ENCODE data around the gene C20orf204. TPM values are rescaled to one million over a fixed set of nuclear protein-coding genes. Genes with fewer than 3 reads are reported as not detected.
A peak's percentile ranks its signal among the peaks of the same experiment; 100 is the strongest.

The C20orf204 gene
- total RNA-seq, 2 experiments from 2014 or later = 2.8 to 4.7 TPM

DNA sequence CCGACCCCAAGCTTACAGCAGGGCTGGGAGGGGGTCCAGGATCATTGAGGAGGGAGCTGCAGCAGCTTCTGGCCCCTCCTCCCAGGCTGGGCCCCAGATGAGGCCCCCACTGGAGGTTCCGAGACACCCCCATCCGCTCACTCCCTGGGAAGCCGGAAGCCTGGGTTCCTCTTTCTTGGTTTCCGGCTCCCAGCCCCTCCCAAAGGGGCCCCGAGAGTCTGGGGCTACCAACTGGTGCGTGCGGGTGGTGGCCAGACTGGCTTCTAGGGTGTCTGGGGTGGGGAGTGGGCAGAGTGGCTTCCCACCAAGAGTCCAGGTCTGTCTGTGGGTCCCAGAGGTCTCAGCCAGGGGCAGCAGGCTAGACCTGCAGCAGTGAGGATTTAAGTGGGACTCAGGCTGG is 41.1 kb downstream of the C20orf204 start:
- peak; percentile 70 for DNase-seq

GRCh38 chr20:64077541-64077875 is 41.5 kb downstream of the C20orf204 start:
- TF ChIP-seq, protein P1, sequence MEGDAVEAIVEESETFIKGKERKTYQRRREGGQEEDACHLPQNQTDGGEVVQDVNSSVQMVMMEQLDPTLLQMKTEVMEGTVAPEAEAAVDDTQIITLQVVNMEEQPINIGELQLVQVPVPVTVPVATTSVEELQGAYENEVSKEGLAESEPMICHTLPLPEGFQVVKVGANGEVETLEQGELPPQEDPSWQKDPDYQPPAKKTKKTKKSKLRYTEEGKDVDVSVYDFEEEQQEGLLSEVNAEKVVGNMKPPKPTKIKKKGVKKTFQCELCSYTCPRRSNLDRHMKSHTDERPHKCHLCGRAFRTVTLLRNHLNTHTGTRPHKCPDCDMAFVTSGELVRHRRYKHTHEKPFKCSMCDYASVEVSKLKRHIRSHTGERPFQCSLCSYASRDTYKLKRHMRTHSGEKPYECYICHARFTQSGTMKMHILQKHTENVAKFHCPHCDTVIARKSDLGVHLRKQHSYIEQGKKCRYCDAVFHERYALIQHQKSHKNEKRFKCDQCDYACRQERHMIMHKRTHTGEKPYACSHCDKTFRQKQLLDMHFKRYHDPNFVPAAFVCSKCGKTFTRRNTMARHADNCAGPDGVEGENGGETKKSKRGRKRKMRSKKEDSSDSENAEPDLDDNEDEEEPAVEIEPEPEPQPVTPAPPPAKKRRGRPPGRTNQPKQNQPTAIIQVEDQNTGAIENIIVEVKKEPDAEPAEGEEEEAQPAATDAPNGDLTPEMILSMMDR (IDR thresholded peaks at IDR 0.05) = no peak
- no peaks in the 10 kb centered on the region for H3K27me3 Mint-ChIP-seq
- H3K9me3 Mint-ChIP-seq = no peaks in the 10 kb centered on the region
- intact Hi-C loops (cut with micrococcal nuclease) = no loop called here
- POLR2A ChIA-PET = interaction anchor here (1.1 to 1.8 kb wide), 3 partner anchors 15 to 117 kb away, joined by 3 to 4 read pairs (median 4); no protein-coding TSS in a partner anchor
- H3K36me3 Mint-ChIP-seq (ENCODE audit: low read depth) = peaks cover 5% of the 10 kb centered on the region
- peaks cover 13% of the 10 kb centered on the region for H3K4me1 Mint-ChIP-seq (ENCODE audit: low read depth)
- CTCF ChIA-PET = interaction anchor here (2.6 to 3.5 kb wide), 2 partner anchors 39 to 43 kb away, joined by 14 to 20 read pairs; no protein-coding TSS in a partner anchor
- H3K4me3 Mint-ChIP-seq = peak overlapping the region; percentile 84
- peak overlapping the region; percentile 89 for H3K27ac Mint-ChIP-seq
- ATAC-seq (no peak), DNase-seq (no peak)

More for the DNA sequence above, 41.1 kb downstream of the C20orf204 start:
- TF ChIP-seq, protein P1 (IDR thresholded peaks at IDR 0.05) = no peak
- Mint-ChIP-seq H3K4me1 (ENCODE audit: low read depth) (peaks cover 9% of the 10 kb centered on the region), H3K27ac (peak overlapping the region; percentile 89), H3K9me3 (no peaks in the 10 kb centered on the region), H3K36me3 (ENCODE audit: low read depth) (peaks cover 5% of the 10 kb centered on the region), H3K27me3 (no peaks in the 10 kb centered on the region), H3K4me3 (peak overlapping the region; percentile 84)
- intact Hi-C loops (cut with micrococcal nuclease) = no loop called here
- ATAC-seq = peak; percentile 29
- ChIA-PET CTCF (interaction anchor here (1.0 to 3.5 kb wide), 2 partner anchors 39 to 44 kb away, joined by 3 to 20 read pairs; no protein-coding TSS in a partner anchor), POLR2A (interaction anchor here (1.2 to 1.3 kb wide), 2 partner anchors 11 to 13 kb away, joined by 3 to 7 read pairs; no protein-coding TSS in a partner anchor)

DNA sequence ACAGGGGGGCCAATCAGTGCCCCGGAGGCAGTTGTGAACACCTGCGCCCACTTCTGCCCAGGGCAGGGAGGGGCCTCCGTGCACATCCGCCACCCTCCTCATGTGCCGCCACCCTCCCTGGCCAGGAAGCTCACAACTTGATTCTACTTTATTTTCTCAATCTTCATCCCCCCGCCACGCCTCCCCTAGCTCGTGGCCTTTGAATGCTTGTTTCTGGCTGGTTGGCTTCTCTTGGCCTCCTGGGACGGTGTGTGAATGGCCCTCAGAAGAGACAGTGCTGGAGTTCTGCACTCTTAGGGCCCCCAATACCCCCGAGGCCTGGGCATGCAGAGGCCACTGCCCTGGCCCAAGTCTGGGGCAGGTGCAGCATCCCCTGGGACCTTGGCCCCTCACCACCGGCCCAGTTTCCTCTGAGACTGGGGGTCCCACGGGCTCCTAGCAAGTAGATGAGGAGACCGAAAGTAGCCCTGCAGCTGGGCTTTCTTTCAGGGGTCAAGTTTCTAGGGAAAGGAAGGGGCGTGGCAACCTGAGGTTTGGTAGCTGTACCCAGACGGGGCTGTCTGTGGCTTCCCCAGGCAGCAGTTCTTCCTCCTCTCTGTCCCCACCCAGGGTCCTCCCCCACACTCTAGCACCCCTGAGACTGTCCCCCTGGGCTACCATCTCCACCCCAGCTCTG is 42.0 kb downstream of the C20orf204 start:
- peak overlapping the region; percentile 89 for H3K27ac Mint-ChIP-seq
- DNase-seq = peak; percentile 89
- CTCF ChIA-PET = interaction anchor here (1.0 to 3.5 kb wide), 4 partner anchors 8 to 44 kb away, joined by 3 to 20 read pairs (median 8); no protein-coding TSS in a partner anchor

GRCh38 chr20:64078934-64079272 is 42.9 kb downstream of the C20orf204 start:
- H3K4me3 Mint-ChIP-seq = peak overlapping the region; percentile 84
- TF ChIP-seq, protein P1 (IDR thresholded peaks at IDR 0.05) = no peak
- H3K27ac Mint-ChIP-seq = peak overlapping the region; percentile 65
- DNase-seq (no peak), ATAC-seq (no peak)
- H3K27me3 Mint-ChIP-seq = no peaks in the 10 kb centered on the region
- ChIA-PET POLR2A (interaction anchor here (0.8 to 3.7 kb wide), 7 partner anchors 9 to 542 kb away, joined by 3 to 15 read pairs (median 3); partner anchors contain the start of genes PTK6 and TPD52L2), CTCF (interaction anchor here (0.5 to 3.5 kb wide), 5 partner anchors 41 to 98 kb away, joined by 3 to 20 read pairs (median 5); partner anchors contain the start of gene PRPF6)
- intact Hi-C loops (cut with micrococcal nuclease) = no loop called here
- H3K36me3 Mint-ChIP-seq (ENCODE audit: low read depth) = peaks cover 3% of the 10 kb centered on the region
- H3K9me3 Mint-ChIP-seq = no peaks in the 10 kb centered on the region
- peaks cover 20% of the 10 kb centered on the region for H3K4me1 Mint-ChIP-seq (ENCODE audit: low read depth)

More for the DNA sequence above, 42.0 kb downstream of the C20orf204 start:
- POLR2A ChIA-PET = interaction anchor here (0.5 to 3.7 kb wide), 6 partner anchors 9 to 178 kb away, joined by 3 to 15 read pairs (median 4); no protein-coding TSS in a partner anchor
- intact Hi-C loops (cut with micrococcal nuclease) = no loop called here
- peaks cover 5% of the 10 kb centered on the region for H3K36me3 Mint-ChIP-seq (ENCODE audit: low read depth)
- ATAC-seq = peak; percentile 66
- H3K27me3 Mint-ChIP-seq = no peaks in the 10 kb centered on the region
- H3K9me3 Mint-ChIP-seq = no peaks in the 10 kb centered on the region
- TF ChIP-seq, protein P1 (IDR thresholded peaks at IDR 0.05) = no peak
- H3K4me1 Mint-ChIP-seq (ENCODE audit: low read depth) = peaks cover 18% of the 10 kb centered on the region
- peak overlapping the region; percentile 84 for H3K4me3 Mint-ChIP-seq

Data from activated CD8-positive, alpha-beta T cell treated with anti-CD3 and anti-CD28 coated beads for 36 hours (primary cell).